ENCODE data around the gene DYNC1I1. TPM values are rescaled to one million over a fixed set of nuclear protein-coding genes. Genes with fewer than 3 reads are reported as not detected.

The DYNC1I1 gene
- total RNA-seq, 1 donor from 2014 or later, result 3.9 TPM

- DNase-seq (ENCODE audit: low read depth, low spot score), result no peak
Observed at GRCh38 chr7:96016735-96017134, 244.4 kb downstream of the DYNC1I1 start.

GRCh38 chr7:96017877-96018276 is 245.5 kb downstream of the DYNC1I1 start:
- DNase-seq (ENCODE audit: low read depth, low spot score), result no peak

DNA sequence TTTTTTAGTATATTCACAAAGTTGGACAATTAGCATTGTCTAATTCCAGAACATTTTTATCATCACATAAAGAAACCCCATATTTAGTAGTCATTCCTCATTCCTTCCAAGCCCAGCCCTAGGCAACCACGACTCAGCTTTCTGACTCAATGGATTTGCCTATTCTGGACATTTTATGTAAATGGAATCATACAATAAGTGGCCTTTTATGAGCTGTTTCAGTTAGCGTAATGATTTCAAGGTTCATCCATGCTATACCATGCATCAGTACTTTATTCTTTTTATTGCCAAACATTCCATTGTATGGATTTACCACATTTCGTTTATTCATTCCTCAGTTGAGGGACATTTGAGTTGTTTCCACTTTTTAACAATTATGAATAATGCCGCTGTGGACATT is 249.2 kb downstream of the DYNC1I1 start:
- DNase-seq (ENCODE audit: low read depth, low spot score), result no peak

- DNase-seq (ENCODE audit: low read depth, low spot score), result no peak
Observed at GRCh38 chr7:96023387-96023786, 251.0 kb downstream of the DYNC1I1 start.

- no peak for DNase-seq (ENCODE audit: low read depth, low spot score)
Observed at GRCh38 chr7:96026010-96026409, 253.7 kb downstream of the DYNC1I1 start.

GRCh38 chr7:96026611-96027010 is 254.3 kb downstream of the DYNC1I1 start:
- DNase-seq (ENCODE audit: low read depth, low spot score), result no peak

DNA sequence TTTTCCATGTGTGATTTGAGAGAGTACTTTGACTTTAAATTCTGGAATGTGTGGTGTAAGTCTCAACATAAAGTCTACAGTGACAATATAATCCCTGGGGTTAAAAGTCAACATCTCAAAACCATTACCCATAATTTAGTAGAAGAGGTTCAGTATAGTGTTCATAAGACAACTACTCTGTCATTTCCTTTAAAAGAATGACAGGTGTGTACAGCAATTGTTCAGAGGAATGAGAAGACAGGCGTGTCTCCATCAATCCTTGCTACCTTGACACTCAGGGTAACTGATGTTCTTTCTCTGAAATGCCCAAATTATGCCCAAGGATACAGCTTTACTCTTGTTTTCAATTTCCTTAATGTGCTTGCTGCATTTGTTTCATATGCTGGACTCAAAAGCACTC is 256.4 kb downstream of the DYNC1I1 start:
- DNase-seq (ENCODE audit: low read depth, low spot score), result no peak

DNA sequence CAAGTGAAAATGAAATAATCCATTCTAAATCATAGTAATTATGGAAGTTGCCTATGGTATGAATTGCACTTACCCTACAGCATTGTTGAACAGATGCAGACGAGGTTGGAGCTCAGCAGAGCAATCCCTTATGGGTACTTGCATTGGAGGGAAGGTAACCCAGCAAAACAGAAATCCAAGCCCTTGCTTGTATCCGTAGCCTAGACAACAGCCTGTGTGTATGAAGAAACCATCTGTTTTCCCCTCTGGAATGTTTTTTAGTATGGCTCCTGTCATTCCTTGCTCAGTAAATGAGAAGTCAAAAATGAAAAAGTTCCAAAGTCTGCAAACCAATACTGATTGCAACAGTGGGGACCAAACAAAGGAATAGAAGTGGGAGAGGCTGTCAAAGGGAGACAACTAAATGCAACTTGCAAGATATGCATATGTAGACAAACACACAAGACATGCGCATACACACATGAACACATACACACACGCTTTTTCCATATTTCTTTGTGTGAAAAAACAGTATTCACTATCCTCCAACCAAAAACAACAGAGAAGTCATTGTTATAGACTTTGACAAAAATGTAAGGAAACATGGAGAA is 260.8 kb downstream of the DYNC1I1 start:
- no peak for DNase-seq (ENCODE audit: low read depth, low spot score)

DNA sequence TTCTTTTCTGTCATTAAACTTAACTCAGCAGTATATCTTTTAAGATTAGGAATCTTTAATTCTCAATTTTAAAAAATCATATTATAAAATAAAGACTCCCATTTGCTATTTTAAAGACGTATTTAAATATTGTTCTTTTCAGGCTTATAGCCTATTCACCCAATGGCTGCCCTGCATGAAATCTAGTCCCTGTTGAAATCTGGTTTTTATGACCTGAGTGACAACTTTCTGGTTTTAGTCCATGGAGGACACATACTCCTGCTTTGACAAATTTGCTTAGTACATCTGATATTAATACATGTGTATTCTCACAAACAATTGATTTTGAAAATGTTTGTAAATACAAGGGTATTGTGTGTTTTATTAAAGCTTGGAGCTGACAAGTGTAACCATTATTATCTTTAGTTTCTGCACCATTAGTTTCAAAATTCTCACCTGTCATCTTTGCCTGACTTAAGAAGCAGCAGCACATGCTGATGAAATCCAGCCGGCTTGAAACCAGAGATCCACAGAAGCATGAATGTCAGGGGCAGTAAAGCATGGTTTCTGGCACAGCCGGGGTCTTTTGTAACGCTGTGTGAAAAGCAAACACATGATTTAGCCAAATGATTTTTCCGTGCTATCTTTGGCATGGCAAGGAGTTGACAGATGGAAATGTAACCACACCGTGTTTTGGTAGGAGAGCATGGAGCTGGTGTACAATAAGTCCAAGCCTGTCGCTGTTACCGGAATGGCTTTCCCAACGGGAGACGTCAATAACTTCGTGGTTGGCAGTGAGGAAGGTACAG is 262.8 kb downstream of the DYNC1I1 start:
- DNase-seq (ENCODE audit: low read depth, low spot score), result no peak

DNA sequence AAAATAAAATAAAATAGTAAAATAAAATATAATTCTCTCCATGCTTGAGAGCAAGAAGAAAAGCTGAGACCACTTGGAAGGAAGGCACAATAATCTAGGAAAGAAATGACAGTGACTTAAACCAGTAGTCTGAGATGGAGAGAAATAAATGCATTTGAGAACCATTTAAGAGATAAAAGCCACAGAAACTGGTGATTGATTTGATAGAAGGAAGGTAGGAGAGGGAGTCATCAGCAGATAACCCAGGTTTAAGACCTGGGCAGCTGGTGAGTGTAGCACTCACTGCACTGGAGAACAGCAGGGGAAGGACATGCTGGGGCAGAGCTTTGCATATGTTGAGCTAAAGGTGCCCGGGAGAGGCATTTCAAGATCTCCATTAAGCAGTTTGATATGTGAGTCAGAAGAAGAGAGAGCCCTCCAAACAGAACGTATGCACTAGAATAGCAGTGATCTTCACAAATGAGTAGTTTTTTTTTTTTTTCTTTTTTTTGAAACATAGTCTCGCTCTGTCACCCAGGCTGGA is 268.0 kb downstream of the DYNC1I1 start:
- DNase-seq (ENCODE audit: low read depth, low spot score), result no peak

DNA sequence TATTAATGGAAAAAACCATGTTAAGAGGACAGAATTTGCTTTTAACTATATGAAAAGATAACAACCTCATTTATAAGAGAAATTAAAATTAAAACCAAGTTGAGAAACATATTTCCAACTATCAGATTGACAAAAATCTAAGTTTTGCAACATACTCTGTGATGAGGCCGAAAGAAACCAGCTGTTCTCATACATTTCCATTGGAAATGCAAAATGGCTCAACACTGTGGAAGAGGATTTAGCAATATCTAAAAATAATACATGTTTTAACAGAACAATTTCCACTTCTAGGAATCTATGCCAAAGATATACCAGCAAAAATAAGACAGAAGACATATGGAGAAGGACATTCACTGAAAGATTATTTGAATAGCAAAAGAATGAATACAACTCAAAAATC is 268.8 kb downstream of the DYNC1I1 start:
- DNase-seq (ENCODE audit: low read depth, low spot score), result no peak

- no peak for DNase-seq (ENCODE audit: low read depth, low spot score)
Observed at GRCh38 chr7:96045181-96045580, 272.8 kb downstream of the DYNC1I1 start.

- DNase-seq (ENCODE audit: low read depth, low spot score), result no peak
Observed at GRCh38 chr7:96045919-96046318, 273.6 kb downstream of the DYNC1I1 start.

- DNase-seq (ENCODE audit: low read depth, low spot score), result no peak
Observed at GRCh38 chr7:96052289-96052688, 279.9 kb downstream of the DYNC1I1 start.

DNA sequence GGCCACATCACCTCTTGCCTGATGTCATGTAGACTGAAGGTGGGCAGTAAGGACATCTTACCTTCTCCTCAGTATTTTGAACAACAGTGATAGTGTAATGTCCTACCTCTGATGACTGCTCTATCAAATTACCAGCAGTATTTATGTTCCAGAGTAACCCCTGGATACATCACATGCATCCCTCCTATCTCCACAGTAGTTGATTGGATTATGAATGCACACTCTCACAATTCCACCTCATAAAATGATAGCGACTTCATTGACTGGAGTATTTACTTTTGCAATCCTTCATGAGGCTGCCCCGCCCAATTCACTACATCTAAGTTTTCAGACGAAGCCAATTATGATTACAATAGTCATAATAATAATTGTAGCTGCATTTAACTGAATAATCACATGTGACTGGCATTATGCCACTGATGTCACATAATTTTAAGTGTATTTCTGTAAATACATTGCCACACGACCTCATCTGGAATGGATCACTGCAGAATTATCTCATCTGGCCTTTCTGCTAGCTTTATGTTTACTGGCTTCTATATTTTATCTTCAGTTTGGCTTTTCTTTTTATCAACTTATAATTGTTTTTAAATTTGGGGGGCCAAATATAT is 280.6 kb downstream of the DYNC1I1 start:
- DNase-seq (ENCODE audit: low read depth, low spot score), result no peak

DNA sequence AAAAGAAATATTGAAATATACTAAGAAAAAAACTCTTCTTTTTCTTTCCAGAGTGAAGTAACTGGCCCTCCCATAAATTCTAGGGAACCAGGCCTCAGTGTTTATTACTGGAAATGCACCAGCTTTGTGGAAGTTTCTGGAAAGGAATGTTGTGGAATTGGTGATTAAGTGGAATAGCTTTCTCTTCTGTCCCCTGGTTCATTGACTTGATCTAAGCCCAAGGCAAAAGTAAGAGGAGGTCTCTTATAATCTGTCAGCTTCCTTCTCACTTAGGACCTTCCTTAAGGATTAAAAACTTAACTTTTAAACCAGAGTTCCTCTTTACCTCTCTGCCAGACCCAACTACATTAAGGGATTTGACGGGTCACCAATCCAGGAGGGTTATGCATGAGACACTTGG is 283.4 kb downstream of the DYNC1I1 start:
- DNase-seq (ENCODE audit: low read depth, low spot score), result no peak

DNA sequence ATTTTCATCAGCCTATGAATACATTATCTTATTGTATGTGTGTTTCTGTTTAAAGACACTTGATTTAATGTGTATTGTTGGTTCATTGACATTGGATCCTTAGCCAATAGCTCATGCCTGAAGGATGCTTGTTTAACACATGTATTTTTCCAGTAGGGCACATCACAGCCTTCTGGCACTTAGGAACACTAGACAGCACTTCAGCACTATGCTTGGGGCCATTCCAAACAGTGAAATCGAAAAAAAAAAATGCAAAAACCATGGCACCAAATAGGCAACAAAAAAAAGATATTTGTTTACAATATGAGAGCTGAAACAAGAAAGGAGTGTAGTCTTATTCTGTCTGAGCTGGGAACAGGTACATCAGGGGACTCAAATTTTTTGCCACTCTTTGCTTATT is 286.7 kb downstream of the DYNC1I1 start:
- DNase-seq (ENCODE audit: low read depth, low spot score), result no peak

GRCh38 chr7:96061009-96061408 is 288.7 kb downstream of the DYNC1I1 start:
- DNase-seq (ENCODE audit: low read depth, low spot score), result no peak

GRCh38 chr7:96061844-96062243 is 289.5 kb downstream of the DYNC1I1 start:
- no peak for DNase-seq (ENCODE audit: low read depth, low spot score)

GRCh38 chr7:96067321-96067720 is 295.0 kb downstream of the DYNC1I1 start:
- DNase-seq (ENCODE audit: low read depth, low spot score), result no peak

- no peak for DNase-seq (ENCODE audit: low read depth, low spot score)
Observed at GRCh38 chr7:96069401-96069800, 297.0 kb downstream of the DYNC1I1 start.

DNA sequence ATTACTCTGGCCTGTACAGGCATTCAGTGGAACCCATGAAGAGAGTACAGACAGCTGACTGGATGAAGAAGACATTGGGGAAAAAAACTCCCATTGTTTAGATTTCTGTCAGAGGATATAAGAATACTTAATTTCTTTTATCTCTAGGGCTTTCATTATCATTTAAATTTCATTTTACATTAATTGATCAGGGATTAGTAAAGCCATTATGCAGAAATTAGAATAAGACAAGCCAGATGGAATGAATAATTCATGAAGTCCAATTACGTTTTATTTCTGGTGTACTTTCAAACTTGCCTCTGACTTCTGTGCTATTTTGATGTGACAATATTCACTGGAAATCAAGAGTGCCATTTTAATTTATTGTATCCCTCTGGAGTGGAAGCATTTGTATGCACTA is 302.5 kb downstream of the DYNC1I1 start:
- DNase-seq (ENCODE audit: low read depth, low spot score), result no peak
